Keratinocyte (primary cell): ENCODE data around the gene RHCG. TPM values are rescaled to one million over a fixed set of nuclear protein-coding genes. Genes with fewer than 3 reads are reported as not detected.

Experiments
- DNase-seq: peaks from one replicate; pipeline ENCODE4 v3.0.0-alpha.2; 2011; ENCODE audit warnings: low read depth, missing footprints, low spot score
- FAIRE-seq: peaks from 2 replicates; lab custom pipeline; 2011; peaks lifted over from hg19 to GRCh38; lab: Jason Lieb, UNC
- H2AFZ ChIP-seq: 2 replicates; pipeline ENCODE4 v1.6.0; 2012; ENCODE audit warnings: low read length, control low read depth, inconsistent platforms; ENCODE audit not compliant: control insufficient read depth
- H3K27ac ChIP-seq: 2 replicates; pipeline ENCODE4 v1.5.1; 2011; ENCODE audit warnings: low read length; ENCODE audit not compliant: control insufficient read depth, insufficient read depth
- H3K27me3 ChIP-seq: 3 replicates; pipeline ENCODE4 v1.6.0; 2011; ENCODE audit warnings: low read length; ENCODE audit not compliant: control insufficient read depth, insufficient read depth; ENCODE audit errors: extremely low read depth
- H3K36me3 ChIP-seq, 2 experiments: 2 replicates in 1 of 2; 3 replicates in 1 of 2; pipeline ENCODE4 v1.5.1; 2011; ENCODE audit warnings: low read length in 2 of 2, mild to moderate bottlenecking in 1 of 2; ENCODE audit not compliant: control insufficient read depth in 2 of 2, insufficient read depth in 2 of 2; ENCODE audit errors: extremely low read depth in 1 of 2
- H3K4me1 ChIP-seq: 3 replicates; pipeline ENCODE4 v1.5.1; 2011; ENCODE audit warnings: low read length; ENCODE audit not compliant: control insufficient read depth, insufficient read depth; ENCODE audit errors: extremely low read depth
- H3K4me2 ChIP-seq: 3 replicates; pipeline ENCODE4 v1.6.0; 2011; ENCODE audit warnings: low read depth, low read length; ENCODE audit not compliant: control insufficient read depth, insufficient read depth; ENCODE audit errors: extremely low read depth
- H3K4me3 ChIP-seq, 3 experiments: fragments of 200-600 bp in 1 of 3; sonication (generic) in 1 of 3; 2 replicates in 2 of 3; 3 replicates in 1 of 3; pipeline ENCODE4 v1.5.1; 2011 to 2016; ENCODE audit warnings: low read length in 3 of 3, mild to moderate bottlenecking in 3 of 3, control low read depth in 2 of 3, inconsistent platforms in 1 of 3, low read depth in 1 of 3, mixed read lengths in 1 of 3, mixed run types in 1 of 3, moderate library complexity in 1 of 3; ENCODE audit not compliant: control insufficient read depth in 2 of 3, insufficient read depth in 2 of 3; ENCODE audit errors: extremely low read depth in 1 of 3
- H3K79me2 ChIP-seq: 2 replicates; pipeline ENCODE4 v1.6.0; 2012; ENCODE audit warnings: low read length; ENCODE audit not compliant: control insufficient read depth, insufficient read depth
- H3K9ac ChIP-seq: 3 replicates; pipeline ENCODE4 v1.6.0; 2011; ENCODE audit warnings: low read length; ENCODE audit not compliant: control insufficient read depth, insufficient read depth; ENCODE audit errors: extremely low read depth
- H3K9me1 ChIP-seq: 3 replicates; pipeline ENCODE4 v1.6.0; 2011; ENCODE audit warnings: low read length; ENCODE audit not compliant: control insufficient read depth, insufficient read depth; ENCODE audit errors: extremely low read depth
- H3K9me3 ChIP-seq: 2 replicates; pipeline ENCODE4 v1.5.1; 2012; ENCODE audit warnings: low read depth, low read length; ENCODE audit not compliant: control insufficient read depth
- H4K20me1 ChIP-seq: 3 replicates; pipeline ENCODE4 v1.6.0; 2011; ENCODE audit warnings: low read length; ENCODE audit not compliant: control insufficient read depth, insufficient read depth; ENCODE audit errors: extremely low read depth
- CTCF ChIP-seq, 3 experiments: IDR thresholded peaks in 1 of 3; conservative IDR thresholded peaks in 1 of 3; optimal IDR thresholded peaks in 1 of 3; 2 replicates in 2 of 3; 3 replicates in 1 of 3; pipeline versions ENCODE3 to v1.5.1; 2011; ENCODE audit warnings: low read length in 3 of 3, mild to moderate bottlenecking in 3 of 3, moderate library complexity in 2 of 3, control low read depth in 1 of 3, inconsistent platforms in 1 of 3; ENCODE audit not compliant: insufficient read depth in 2 of 3; ENCODE audit errors: extremely low read depth in 1 of 3
- EZH2 ChIP-seq: IDR thresholded peaks from one replicate; pipeline ENCODE4 v1.6.1; 2012; ENCODE audit warnings: inconsistent platforms, mild to moderate bottlenecking, low read length, moderate library complexity
- dilution Hi-C: fragments of 300-500 bp; cut with MboI; formaldehyde crosslinking; loops from one replicate; pipeline ENCODE4 v1.7.0; 2020; ENCODE audit warnings: low sequenced_read_pairs; ENCODE audit not compliant: extremely low pct_ligation_motif_present
- polyA plus RNA-seq, 5 experiments: library from polyadenylated mRNA; depleted of rRNA in 3 of 5; stranded (reverse) in 3 of 5; stranded (forward) in 1 of 5; unstranded in 1 of 5; fragments of >200 nt; gene quantifications; 1 replicate in 1 of 5; 2 replicates in 3 of 5; 3 replicates in 1 of 5; pipeline versions ENCODE4 v1.2.1 to v1.2.3, GENCODE V29; 2011 to 2012; ENCODE audit warnings: missing spikeins in 2 of 5, low read depth in 1 of 5, low replicate concordance in 1 of 5

Gene RHCG
- polyA plus RNA-seq, 1 donor (not counting 4 experiments of a cell fraction or from before 2014, with no cell fraction given) = 6.9 TPM

- Histone ChIP-seq H3K9ac (no peak overlapping the region), H3K27me3 (no peaks in the 10 kb centered on the region), H3K4me3 (no peak overlapping the region), H3K9me1 (no peaks in the 10 kb centered on the region), H3K4me2 (peak overlapping the region; percentile 24), H3K79me2 (no peaks in the 10 kb centered on the region), H2AFZ (peak overlapping the region; percentile 50), H4K20me1 (no peaks in the 10 kb centered on the region), H3K4me1 (peaks cover 25% of the 10 kb centered on the region), H3K36me3 (no peaks in the 10 kb centered on the region), H3K9me3 (no peaks in the 10 kb centered on the region), H3K27ac (peak overlapping the region; percentile 27)
- dilution Hi-C loops = no loop called here
- DNase-seq = no peak
- TF ChIP-seq CTCF (optimal IDR thresholded peaks at IDR 0.05 in 1 of 3, IDR thresholded peaks at IDR 0.05 in 1 of 3, conservative IDR thresholded peaks at IDR 0.05 in 1 of 3; ENCODE audit: extremely low read depth in 1 of 3, insufficient read depth in 2 of 3, low read length in 3 of 3) (no peak), EZH2 (no peak)
- FAIRE-seq = peak; percentile 95
Observed at GRCh38 chr15:89513284-89513683, 16.9 kb upstream of the RHCG start.

DNA sequence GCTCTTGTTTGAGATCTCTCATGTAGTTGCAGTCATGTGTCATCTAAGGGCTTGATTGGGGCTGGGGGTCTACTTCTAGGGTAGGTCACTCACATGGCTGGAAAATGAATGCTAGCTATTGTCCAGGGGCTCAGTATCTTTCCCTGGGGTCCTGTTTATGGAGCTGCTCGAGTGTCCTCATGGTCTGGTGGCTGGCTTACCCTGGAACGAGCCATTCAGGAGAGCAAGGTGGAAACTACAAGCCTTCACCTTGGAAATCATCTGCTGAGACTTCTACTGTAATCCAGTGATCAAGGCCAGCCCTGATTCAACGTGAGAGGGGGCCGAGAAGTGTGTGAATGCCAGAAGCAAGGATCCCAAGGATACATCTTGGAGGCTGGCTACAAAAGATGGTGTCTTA is 16.2 kb upstream of the RHCG start:
- H3K4me3 ChIP-seq = no peak overlapping the region
- no peaks in the 10 kb centered on the region for H3K9me3 ChIP-seq
- peaks cover 25% of the 10 kb centered on the region for H3K4me1 ChIP-seq
- H3K9me1 ChIP-seq = no peaks in the 10 kb centered on the region
- no peaks in the 10 kb centered on the region for H3K79me2 ChIP-seq
- H2AFZ ChIP-seq = no peak overlapping the region
- H3K4me2 ChIP-seq = no peak overlapping the region
- H3K9ac ChIP-seq = no peak overlapping the region
- no peak for DNase-seq
- peak overlapping the region; percentile 27 for H3K27ac ChIP-seq
- H3K27me3 ChIP-seq = no peaks in the 10 kb centered on the region
- H4K20me1 ChIP-seq = no peaks in the 10 kb centered on the region
- TF ChIP-seq CTCF (optimal IDR thresholded peaks at IDR 0.05 in 1 of 3, IDR thresholded peaks at IDR 0.05 in 1 of 3, conservative IDR thresholded peaks at IDR 0.05 in 1 of 3; ENCODE audit: extremely low read depth in 1 of 3, insufficient read depth in 2 of 3, low read length in 3 of 3) (no peak), EZH2 (no peak)
- FAIRE-seq = no peak
- H3K36me3 ChIP-seq = no peaks in the 10 kb centered on the region
- dilution Hi-C loops = no loop called here
